GM21515 (cell line): ENCODE results near the gene DPYD.

Experiments
- ATAC-seq: cut with Tn5 transposase; IDR thresholded peaks from one replicate; pipeline ENCODE4 v1.9.1; 2021; ENCODE audit not compliant: unreplicated experiment

The DPYD gene

GRCh38 chr1:97920832-97921571 lies at the start of gene DPYD:
DPYD (minus strand) TSS chr1:97921034; CDS start chr1:97920922, 112 bp downstream.
- ATAC-seq: peak; percentile 89

- ATAC-seq: no peak
Observed at GRCh38 chr1:97960470-97960869, 39.6 kb upstream of the DPYD start.

GRCh38 chr1:97947695-97948094 lies 26.9 kb upstream of the DPYD start:
- ATAC-seq: no peak

GRCh38 chr1:97943354-97943753 lies 22.5 kb upstream of the DPYD start:
- ATAC-seq: no peak

GRCh38 chr1:97942161-97943123 lies 21.6 kb upstream of the DPYD start:
- ATAC-seq: no peak

- ATAC-seq: no peak
Observed at GRCh38 chr1:97938285-97938642, 17.4 kb upstream of the DPYD start.

GRCh38 chr1:97936976-97937375 lies 16.1 kb upstream of the DPYD start:
- no peak for ATAC-seq

- ATAC-seq: no peak
Observed at GRCh38 chr1:97934491-97934890, 13.7 kb upstream of the DPYD start.

GRCh38 chr1:97929874-97930851 lies 9.3 kb upstream of the DPYD start:
- no peak for ATAC-seq

GRCh38 chr1:97926017-97926708 lies 5.3 kb upstream of the DPYD start:
- no peak for ATAC-seq

- no peak for ATAC-seq
Observed at GRCh38 chr1:97925151-97925550, 4.3 kb upstream of the DPYD start.

- no peak for ATAC-seq
Observed at GRCh38 chr1:97923811-97924210, 3.0 kb upstream of the DPYD start.

- no peak for ATAC-seq
Observed at GRCh38 chr1:97920276-97920831, 480 bp downstream of the DPYD start.

- no peak for ATAC-seq
Observed at GRCh38 chr1:97919585-97920261, 1.1 kb downstream of the DPYD start.

- ATAC-seq: no peak
Observed at GRCh38 chr1:97918961-97919360, 1.9 kb downstream of the DPYD start.

- ATAC-seq: no peak
Observed at GRCh38 chr1:97913506-97914139, 7.2 kb downstream of the DPYD start.

GRCh38 chr1:97911266-97912215 lies 9.3 kb downstream of the DPYD start:
- no peak for ATAC-seq

GRCh38 chr1:97909266-97909665 lies 11.6 kb downstream of the DPYD start:
- ATAC-seq: no peak
